NCI-H460 (cell line): Measurements from ENCODE around the gene ICA1. TPM values are rescaled to one million over a fixed set of nuclear protein-coding genes. Genes with fewer than 3 reads are reported as not detected.

ENCODE experiments used
- DNase-seq: peaks from one replicate; pipeline ENCODE4 v3.0.0-alpha.2; 2016; ENCODE audit warnings: low read depth; ENCODE audit errors: extremely low read depth
- total RNA-seq: library from RNA; depleted of rRNA; stranded (reverse); fragments of >200 nt; shearing (Covaris generic); gene quantifications from 2 replicates; pipeline ENCODE4 v1.2.3, GENCODE V29; 2014

Gene ICA1
- total RNA-seq, 1 experiment from 2014 or later: 24.1 TPM

- no peak for DNase-seq
Observed at GRCh38 chr7:8168336-8168735, 93.6 kb downstream of the ICA1 start.

GRCh38 chr7:8165150-8165549, 96.8 kb downstream of the ICA1 start:
- DNase-seq: no peak

- no peak for DNase-seq
Observed at GRCh38 chr7:8162181-8162580, 99.8 kb downstream of the ICA1 start.

GRCh38 chr7:8161364-8161828, 100.6 kb downstream of the ICA1 start:
- DNase-seq: no peak

- no peak for DNase-seq
Observed at GRCh38 chr7:8160779-8161345, 101.1 kb downstream of the ICA1 start.

- DNase-seq: no peak
Observed at GRCh38 chr7:8160250-8160649, 101.7 kb downstream of the ICA1 start.

- DNase-seq: no peak
Observed at GRCh38 chr7:8159595-8159994, 102.4 kb downstream of the ICA1 start.

GRCh38 chr7:8157296-8157695, 104.7 kb downstream of the ICA1 start:
- no peak for DNase-seq

GRCh38 chr7:8155836-8156235, 106.1 kb downstream of the ICA1 start:
- DNase-seq: no peak

GRCh38 chr7:8154272-8154671, 107.7 kb downstream of the ICA1 start:
- no peak for DNase-seq

- DNase-seq: no peak
Observed at GRCh38 chr7:8152489-8153192, 109.3 kb downstream of the ICA1 start.

- DNase-seq: no peak
Observed at GRCh38 chr7:8151161-8151725, 110.7 kb downstream of the ICA1 start.

GRCh38 chr7:8149222-8149621, 112.7 kb downstream of the ICA1 start:
- DNase-seq: no peak

- no peak for DNase-seq
Observed at GRCh38 chr7:8147760-8148463, 114.1 kb downstream of the ICA1 start.

GRCh38 chr7:8146788-8147413, 115.1 kb downstream of the ICA1 start:
- no peak for DNase-seq

- no peak for DNase-seq
Observed at GRCh38 chr7:8146106-8146787, 115.7 kb downstream of the ICA1 start.

GRCh38 chr7:8144856-8145255, 117.1 kb downstream of the ICA1 start:
- DNase-seq: no peak

GRCh38 chr7:8143151-8143874, 118.7 kb downstream of the ICA1 start:
- DNase-seq: no peak

GRCh38 chr7:8142477-8142876, 119.5 kb downstream of the ICA1 start:
- no peak for DNase-seq

- no peak for DNase-seq
Observed at GRCh38 chr7:8141070-8141469, 120.9 kb downstream of the ICA1 start.
